IPS-18c (cell line): ENCODE results near the gene ATF7.
"Not testable (repeated sequence)": the region's sequence is repeated elsewhere in the genome, so short reads cannot be mapped to it uniquely, and the experiment has no call there.

Source experiments
- H3K4me3 ChIP-seq: 2 replicates; pipeline ENCODE4 v1.7.0; 2013; ENCODE audit warnings: low read depth, mild to moderate bottlenecking, low read length, moderate library complexity; ENCODE audit not compliant: insufficient read depth
- H3K9me3 ChIP-seq: one replicate; pipeline ENCODE4 v1.6.1; 2013; ENCODE audit warnings: mild to moderate bottlenecking, low read length, moderate library complexity; ENCODE audit not compliant: control insufficient read depth, insufficient read depth

ATF7 gene

DNA sequence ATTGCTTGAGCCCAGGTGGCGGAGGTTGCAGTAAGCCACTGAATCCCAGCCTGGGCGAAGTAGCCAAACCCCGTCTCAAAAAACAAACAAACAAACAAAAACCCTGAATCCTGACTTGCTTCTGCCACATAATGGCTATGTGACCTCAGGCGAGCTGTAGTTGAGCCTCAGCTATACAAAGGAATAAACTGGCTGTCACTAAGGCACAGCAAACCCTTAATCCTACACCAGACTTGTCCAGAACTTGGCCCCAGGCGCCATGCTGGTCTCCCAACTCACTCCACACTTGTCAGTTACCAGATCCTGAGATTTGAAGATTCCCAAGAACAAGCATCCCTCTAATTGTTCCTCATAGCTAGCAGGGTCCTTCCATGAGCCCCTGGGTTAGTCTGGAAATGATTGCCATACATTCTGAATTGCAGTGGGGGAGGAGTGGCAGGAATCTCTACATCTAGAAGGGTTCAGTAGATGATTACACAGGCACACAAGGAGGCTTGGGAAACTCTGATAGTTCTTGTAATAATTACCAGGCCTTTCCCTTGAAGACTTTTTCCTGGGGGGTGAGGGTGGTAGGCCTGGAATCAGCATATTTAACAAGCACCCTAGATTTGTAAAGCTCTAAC lies 136.8 kb downstream of the ATF7 start:
- Histone ChIP-seq H3K9me3 (no peaks in the 10 kb centered on the region), H3K4me3 (no peak overlapping the region)

- Histone ChIP-seq H3K4me3 (no peak overlapping the region), H3K9me3 (no peaks in the 10 kb centered on the region)
Observed at GRCh38 chr12:53486736-53487487, 139.3 kb downstream of the ATF7 start.

DNA sequence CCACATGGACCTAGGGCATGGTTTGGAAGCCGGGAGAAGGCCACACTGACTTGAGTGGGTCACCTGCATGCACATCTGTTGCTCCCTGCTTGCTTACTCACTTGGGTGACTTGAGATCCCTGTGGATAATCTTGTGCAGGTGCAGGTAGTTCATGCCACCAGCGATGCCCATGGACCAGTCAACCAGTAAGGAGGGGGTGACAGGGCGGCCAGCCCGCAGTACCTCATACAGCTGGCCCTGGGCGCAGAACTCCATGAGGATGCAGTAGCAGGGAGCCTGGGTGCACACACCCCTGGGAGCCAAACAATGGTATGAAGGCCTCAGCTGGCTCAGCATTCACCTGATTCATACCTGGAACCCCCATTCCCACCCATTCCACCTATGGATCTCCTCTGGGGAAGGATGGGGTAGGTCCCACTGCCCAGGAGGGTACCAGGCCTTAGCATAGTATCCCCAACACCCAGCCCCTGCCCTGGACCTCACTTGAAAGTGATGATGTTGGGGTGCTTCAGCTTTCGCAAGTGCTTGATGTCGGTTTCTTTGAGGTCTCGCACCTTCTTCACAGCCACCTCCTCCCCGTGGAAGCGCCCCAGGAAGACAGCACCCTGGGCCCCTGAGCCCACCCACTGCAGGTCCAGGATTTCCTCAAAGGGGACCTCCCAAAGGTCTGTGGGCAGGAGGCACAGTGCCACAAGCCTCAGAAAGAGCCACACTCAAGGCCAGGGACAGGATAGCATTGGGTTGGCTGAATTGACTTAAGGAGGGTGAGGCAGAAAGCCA lies 140.0 kb downstream of the ATF7 start:
- Histone ChIP-seq H3K4me3 (no peak overlapping the region), H3K9me3 (no peaks in the 10 kb centered on the region)

DNA sequence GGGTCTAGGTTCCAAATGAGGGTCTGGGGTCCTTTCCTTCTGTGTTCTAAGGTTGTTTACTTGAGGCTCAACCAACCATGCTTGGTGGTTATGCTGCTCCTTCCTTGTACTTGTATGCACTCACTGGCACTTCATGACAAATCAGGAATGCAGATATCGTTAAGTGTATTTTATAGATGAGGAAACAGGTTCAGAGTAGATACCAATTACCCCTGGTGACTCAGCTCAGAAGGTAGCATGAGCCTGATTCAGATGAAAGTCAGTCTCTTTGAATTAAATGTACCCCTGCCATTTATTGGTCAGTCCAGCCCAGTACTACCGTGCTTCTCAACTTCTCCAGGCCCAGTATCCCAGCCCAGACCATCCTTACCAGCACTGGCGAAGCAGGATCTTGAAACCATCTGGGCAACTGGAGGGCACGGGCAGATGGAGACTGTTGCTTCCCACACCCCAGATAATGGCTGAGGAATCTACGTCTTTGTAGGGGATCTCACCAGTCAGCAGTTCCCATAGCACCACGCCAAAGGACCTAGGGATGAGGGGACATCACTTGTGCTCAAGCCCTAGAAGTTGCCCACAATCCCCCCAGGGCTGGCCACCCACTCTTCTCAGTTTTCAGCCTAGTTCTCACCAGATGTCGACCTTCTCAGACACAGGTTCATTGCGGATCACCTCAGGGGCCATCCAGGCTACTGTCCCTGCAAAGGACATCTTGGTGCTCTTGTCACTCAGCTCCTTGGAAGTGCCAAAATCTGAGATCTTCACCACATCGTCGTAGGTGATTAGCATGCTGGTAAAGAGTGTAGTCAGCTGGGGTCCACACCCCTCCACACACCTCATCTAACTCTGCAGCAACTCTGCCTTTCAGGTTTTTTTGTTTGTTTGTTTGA lies 141.3 kb downstream of the ATF7 start:
- Histone ChIP-seq H3K9me3 (no peaks in the 10 kb centered on the region), H3K4me3 (no peak overlapping the region)

DNA sequence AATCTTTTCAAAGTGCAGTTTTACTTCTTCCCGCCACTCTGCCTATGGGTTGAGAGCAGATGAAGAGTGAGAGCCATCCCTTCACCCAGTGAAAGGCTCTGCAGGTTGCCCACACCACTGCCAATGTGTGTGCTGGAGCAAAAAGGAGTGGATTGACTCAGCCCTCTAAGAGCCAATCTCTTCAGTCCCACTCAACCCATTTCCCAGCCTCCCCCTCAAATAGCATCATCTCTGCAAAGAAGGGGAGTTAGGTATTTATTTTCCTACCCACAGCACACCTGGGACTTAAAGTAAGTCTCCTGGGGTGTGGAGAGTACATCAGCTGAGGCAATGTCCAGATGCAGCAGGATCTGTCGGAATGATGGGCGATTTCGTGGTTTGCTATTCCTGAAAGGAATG lies 142.2 kb downstream of the ATF7 start:
- Histone ChIP-seq H3K9me3 (no peaks in the 10 kb centered on the region), H3K4me3 (no peak overlapping the region)

DNA sequence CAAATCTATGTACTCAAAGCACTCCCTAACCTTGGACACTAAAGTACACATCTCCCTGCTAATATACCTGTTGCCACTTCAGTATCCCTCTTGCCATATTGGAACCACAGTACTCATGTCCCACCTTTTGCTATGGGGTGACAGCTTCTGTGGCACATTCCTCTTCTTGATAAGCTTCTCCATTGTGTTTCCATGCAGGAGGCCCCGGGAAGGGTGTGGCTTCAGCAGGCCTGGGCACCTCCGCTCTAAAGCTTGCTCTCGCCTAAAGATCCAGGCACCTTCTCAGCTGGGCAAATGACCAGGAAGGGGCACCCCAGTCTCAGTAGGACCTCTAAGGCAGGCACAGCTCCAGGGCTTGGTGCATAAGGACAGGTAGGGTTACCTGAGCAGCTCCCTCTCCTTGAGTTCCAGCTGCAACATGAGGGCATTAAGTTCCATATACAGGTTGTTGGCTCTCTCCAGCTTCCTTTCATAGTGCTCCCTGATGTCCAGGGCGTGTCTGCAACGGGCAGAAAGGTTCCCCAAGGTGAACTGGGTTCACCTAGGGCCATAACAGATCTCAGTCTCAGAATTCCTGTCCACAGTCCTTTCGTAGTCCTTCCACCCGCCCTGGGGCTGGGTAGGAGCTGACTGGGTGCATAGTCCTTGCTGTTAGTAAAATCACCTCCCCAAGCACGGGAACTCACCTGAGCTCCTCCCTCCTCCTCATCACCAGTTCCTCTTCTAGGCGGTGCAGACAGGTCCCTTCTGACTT lies 142.8 kb downstream of the ATF7 start:
- no peak overlapping the region for H3K4me3 ChIP-seq
- no peaks in the 10 kb centered on the region for H3K9me3 ChIP-seq

GRCh38 chr12:53482626-53483168 lies 143.5 kb downstream of the ATF7 start:
- Histone ChIP-seq H3K9me3 (no peaks in the 10 kb centered on the region), H3K4me3 (no peak overlapping the region)

- Histone ChIP-seq H3K9me3 (no peaks in the 10 kb centered on the region), H3K4me3 (no peak overlapping the region)
Observed at GRCh38 chr12:53481939-53482586, 144.1 kb downstream of the ATF7 start.

GRCh38 chr12:53481458-53481857 lies 144.7 kb downstream of the ATF7 start:
- not testable (repeated sequence) for H3K4me3 ChIP-seq, H3K9me3 ChIP-seq

DNA sequence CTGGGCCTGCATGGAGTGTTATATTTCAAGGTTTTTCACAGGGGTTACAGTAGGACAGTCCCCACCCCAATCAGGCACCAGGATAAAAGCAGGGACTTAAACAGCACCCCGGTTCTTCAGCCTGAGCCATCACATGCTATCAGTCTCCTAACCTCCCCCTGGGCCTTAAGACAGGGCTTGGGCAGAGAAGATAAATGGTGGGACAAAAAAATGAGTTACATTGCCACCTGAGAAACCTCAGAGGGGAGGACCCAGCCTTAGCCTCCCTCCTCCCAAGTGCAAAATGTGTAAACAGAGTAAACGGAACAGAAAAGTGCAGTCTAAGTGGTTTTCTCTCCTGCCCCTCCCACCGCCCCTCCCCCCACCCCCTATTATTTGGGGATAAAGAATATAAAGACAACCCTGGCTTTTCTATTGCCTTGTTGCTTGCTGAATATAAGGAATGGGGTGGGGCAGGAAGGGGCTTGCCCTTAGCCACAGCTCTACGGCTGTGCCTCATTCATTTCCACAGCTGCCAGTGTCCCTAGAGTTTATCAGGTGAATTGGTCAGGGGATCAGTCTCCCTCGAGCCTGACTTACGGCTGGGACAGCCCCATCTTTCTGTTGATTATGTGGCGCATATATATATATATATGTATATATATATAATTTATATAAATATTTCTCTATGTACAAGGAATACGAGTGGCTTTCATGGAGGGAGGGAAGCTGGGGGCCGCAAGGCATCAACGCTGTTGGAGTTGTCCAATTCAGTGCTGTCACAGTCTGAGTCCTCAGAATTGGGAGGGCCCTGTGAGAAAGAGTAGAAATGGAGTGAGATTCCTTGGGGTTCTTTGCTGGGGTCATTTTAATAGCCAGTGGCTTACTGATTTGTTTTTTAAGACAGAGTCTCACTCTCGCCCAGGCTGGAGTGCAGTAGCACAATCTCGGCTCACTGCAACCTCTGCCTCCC lies 145.4 kb downstream of the ATF7 start:
- no peaks in the 10 kb centered on the region for H3K9me3 ChIP-seq
- H3K4me3 ChIP-seq, result no peak overlapping the region

- H3K9me3 ChIP-seq, result no peaks in the 10 kb centered on the region
- H3K4me3 ChIP-seq, result no peak overlapping the region
Observed at GRCh38 chr12:53479331-53479730, 146.9 kb downstream of the ATF7 start.

DNA sequence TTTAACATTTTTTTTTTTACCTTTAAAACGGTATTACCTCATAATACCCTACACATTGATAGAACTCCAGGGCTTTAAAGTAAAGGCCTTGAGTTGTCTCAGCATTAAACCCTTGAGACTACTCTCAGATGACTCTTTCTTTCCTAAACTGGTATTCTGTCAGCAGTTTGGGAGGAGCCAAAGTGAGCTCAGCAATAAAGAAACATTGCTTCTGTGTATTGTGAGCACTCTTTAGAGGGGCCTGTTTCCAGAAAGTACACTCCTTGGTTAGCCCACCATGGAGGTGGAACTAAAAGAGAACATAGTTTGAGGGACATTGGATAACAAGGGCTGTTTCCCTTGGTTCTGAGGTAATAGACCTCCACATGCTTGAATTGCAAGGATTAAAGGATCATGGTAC lies 147.3 kb downstream of the ATF7 start:
- Histone ChIP-seq H3K4me3 (no peak overlapping the region), H3K9me3 (no peaks in the 10 kb centered on the region)

- no peaks in the 10 kb centered on the region for H3K9me3 ChIP-seq
- H3K4me3 ChIP-seq, result no peak overlapping the region
Observed at GRCh38 chr12:53476769-53477209, 149.4 kb downstream of the ATF7 start.

DNA sequence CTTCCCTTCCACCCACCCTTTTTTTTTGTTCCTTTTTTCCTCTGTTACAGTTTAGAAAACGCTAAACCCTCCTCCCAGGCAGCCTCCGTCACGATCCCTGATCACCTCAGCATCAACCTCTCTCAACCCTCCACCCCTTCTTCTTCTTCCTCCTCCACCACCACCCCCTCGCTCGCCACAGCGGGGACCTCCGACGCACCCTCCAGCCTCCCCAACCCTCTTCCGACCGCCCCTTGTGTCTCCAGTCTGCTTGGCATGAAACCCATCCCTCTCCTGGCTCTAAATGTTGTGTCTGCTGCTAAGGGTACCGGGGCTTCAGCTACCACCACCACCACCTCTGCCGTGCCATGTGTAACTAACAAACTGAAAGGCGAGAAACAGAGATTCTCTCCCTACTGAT lies 151.4 kb downstream of the ATF7 start:
- H3K9me3 ChIP-seq, result no peaks in the 10 kb centered on the region
- H3K4me3 ChIP-seq, result no peak overlapping the region

GRCh38 chr12:53474077-53474476 lies 152.1 kb downstream of the ATF7 start:
- Histone ChIP-seq H3K9me3 (no peaks in the 10 kb centered on the region), H3K4me3 (no peak overlapping the region)
